GM12873 (cell line): ENCODE measurements around the gene ZNF91.

Experiments used
- CTCF ChIP-seq: IDR thresholded peaks from 2 replicates; pipeline ENCODE4 v1.5.1; 2012; ENCODE audit warnings: low read depth, mild to moderate bottlenecking, moderate library complexity, low read length, control low read depth; ENCODE audit not compliant: insufficient read depth; ENCODE audit errors: missing control alignments

The ZNF91 gene

DNA sequence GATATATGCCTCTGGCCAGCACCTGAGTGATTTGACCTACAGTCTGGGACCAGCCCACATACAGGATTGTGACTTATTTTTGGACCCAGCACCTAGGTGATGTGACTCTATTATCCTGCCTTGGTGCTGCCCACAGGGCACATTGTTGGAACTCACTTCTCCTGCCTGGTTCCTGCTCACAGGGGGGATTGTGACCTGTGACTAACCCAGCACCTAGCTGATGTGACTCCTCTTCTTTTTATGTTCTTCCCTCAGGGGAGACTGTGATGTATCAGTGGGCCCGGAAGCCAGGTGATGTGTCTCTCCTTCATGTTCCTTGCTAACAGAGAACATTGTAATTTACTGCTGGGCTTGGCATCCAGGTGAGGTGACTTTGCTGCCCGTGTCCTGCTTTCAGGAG is 82.1 kb downstream of the ZNF91 start:
- TF ChIP-seq CTCF: no peak

DNA sequence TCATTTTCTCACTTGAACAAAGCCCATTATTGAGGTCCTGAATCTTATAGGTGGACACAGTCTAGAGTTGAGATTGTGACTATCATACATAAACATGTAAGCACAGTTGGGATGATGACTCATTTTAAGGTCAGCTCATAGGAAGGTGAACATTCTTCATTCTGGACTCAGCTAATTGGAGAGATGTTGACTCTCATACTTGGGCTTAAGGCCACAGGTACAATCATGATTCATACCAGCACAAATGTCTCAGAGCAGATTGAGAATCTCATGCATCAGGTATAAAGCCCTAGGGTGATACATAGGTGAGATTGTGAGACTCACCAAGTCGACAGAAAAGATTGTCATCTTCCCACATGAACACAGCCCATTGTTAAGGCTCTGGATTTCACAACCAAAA is 82.8 kb downstream of the ZNF91 start:
- no peak for TF ChIP-seq CTCF

GRCh38 chr19:23311551-23311950 is 83.7 kb downstream of the ZNF91 start:
- TF ChIP-seq CTCF: no peak

DNA sequence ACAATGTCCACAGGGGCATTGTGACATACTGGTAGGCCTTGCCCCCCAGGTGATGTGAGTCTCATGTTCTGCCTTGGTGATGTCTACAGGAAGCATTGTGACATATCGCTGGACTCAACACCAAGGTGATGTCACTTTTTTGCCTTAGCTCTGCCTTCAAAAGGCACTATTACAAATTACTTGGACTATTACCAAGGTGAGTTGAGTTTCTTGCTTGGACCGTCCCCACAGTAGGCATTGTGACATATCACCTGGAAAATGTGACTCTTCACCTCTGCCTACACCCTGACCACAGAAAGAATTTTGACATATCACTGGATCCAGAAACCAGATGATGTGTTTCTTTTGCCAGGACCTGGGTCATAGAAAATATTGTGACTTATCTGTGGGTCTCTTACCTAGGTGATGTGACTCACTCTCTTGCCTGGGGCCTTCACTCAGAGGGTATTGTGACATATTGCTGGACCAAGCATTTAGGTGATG is 84.5 kb downstream of the ZNF91 start:
- no peak for TF ChIP-seq CTCF

- TF ChIP-seq CTCF: no peak
These were observed 85.3 kb downstream of the ZNF91 start for GRCh38 chr19:23309926-23310325.

DNA sequence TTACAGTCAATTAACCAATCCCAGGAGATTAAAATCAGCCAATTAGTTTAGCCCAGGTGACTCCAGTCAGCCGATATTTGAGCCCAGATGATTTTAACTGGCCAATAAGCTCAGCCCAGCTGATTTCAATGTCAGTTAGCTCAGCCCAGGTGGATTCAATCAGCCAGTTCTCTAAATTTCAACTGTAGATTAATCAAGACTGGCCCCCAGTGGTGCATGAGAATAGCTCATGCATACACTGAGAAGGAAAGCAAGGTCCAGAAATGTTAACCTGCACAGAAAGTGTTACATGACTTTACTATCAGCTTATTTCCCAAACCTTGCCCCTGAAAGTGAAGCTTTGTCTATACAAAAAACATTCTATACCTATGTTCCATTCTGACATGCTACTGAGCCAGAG is 89.7 kb downstream of the ZNF91 start:
- no peak for TF ChIP-seq CTCF

DNA sequence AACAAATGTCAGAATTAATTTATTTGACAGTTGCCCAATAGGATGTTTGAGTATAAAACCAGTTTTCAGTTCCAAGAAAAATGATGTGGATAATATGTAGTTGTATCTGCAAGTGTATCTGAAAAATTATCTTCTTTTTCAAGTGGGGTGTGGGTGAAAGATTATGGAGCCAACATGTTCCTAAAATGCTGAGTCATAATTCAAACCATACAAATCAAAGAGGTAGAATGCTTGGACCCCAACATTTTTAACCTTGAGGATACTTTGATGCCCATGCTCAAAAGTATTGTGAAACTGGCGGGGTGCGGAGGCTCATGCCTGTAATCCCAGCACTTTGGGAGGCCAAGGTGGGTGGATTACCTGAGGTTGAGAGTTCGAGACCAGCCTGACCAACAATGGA is 91.0 kb downstream of the ZNF91 start:
- TF ChIP-seq CTCF: no peak
